Sigmoid colon (tissue), 7 donors: ENCODE measurements around the gene COLEC12. TPM values are rescaled to one million over a fixed set of nuclear protein-coding genes. Genes with fewer than 3 reads are reported as not detected.

ENCODE experiments used
- DNase-seq: peaks from one replicate; pipeline ENCODE4 v3.0.0-alpha.2; 2019
- H3K27ac ChIP-seq, 4 donors: fragments of 200-600 bp; sonication (generic); one replicate each; pipeline ENCODE4 v1.5.1; 2016 to 2019; ENCODE audit warnings: mild to moderate bottlenecking in 1 of 4
- H3K27me3 ChIP-seq, 3 donors: fragments of 200-600 bp; sonication (generic); one replicate each; pipeline ENCODE4 v1.5.1; 2019; ENCODE audit warnings: mild to moderate bottlenecking in 1 of 3
- H3K36me3 ChIP-seq, 4 donors: fragments of 200-600 bp; sonication (generic); one replicate each; pipeline ENCODE4 v1.5.1; 2016 to 2019
- H3K4me1 ChIP-seq, 4 donors: fragments of 200-600 bp; sonication (generic); one replicate each; pipeline ENCODE4 v1.5.1; 2017 to 2019
- H3K4me3 ChIP-seq, 4 donors: fragments of 200-600 bp; sonication (generic); one replicate each; pipeline ENCODE4 v1.5.1; 2017 to 2019; ENCODE audit warnings: mild to moderate bottlenecking in 2 of 4, moderate library complexity in 1 of 4
- H3K9me3 ChIP-seq, 4 donors: fragments of 200-600 bp in 3 of 4; sonication (generic) in 3 of 4; one replicate each; pipeline versions ENCODE4 v1.5.1 to v1.6.1; 2013 to 2019
- CTCF ChIP-seq, 4 experiments: fragments of 450-650 bp in 3 of 4; fragments of 200-600 bp in 1 of 4; IDR thresholded peaks; one replicate each; pipeline ENCODE4 v1.5.1; 2016 to 2019; ENCODE audit warnings: antibody characterized with exemption in 4 of 4, mild to moderate bottlenecking in 3 of 4, moderate library complexity in 2 of 4
- EP300 ChIP-seq, 4 donors: sonication (generic); formaldehyde crosslinking; IDR thresholded peaks; one replicate each; pipeline ENCODE4 v1.6.1; 2017; ENCODE audit warnings: antibody characterized with exemption in 4 of 4
- POLR2A ChIP-seq, 2 donors: fragments of 450-650 bp; IDR thresholded peaks; one replicate each; pipeline ENCODE4 v1.6.1; 2016; ENCODE audit warnings: antibody characterized with exemption in 2 of 2, mild to moderate bottlenecking in 2 of 2, moderate library complexity in 2 of 2
- POLR2AphosphoS5 ChIP-seq, 4 donors: sonication (generic); formaldehyde crosslinking; IDR thresholded peaks; one replicate each; pipeline ENCODE4 v1.6.1; 2017; ENCODE audit warnings: antibody characterized with exemption in 4 of 4
- WGBS, 2 donors: extraction: QIAGEN DNeasy Blood & Tissue Kit; methylation state at CpG; one replicate each; pipeline ENCODE4 v1.1.7; 2013; 5-methylcytosine and 5-hydroxymethylcytosine counted together
- intact Hi-C: fragments of 100-400 bp; cut with DNase I; formaldehyde crosslinking; loops from one replicate; pipeline ENCODE4 v1.15.1; 2023
- polyA plus RNA-seq, 3 donors: library from polyadenylated mRNA; stranded (reverse); fragments of 200-250 nt; gene quantifications; one replicate each; pipeline ENCODE4 v1.2.3, GENCODE V29; 2013
- total RNA-seq, 4 donors: library from RNA; depleted of rRNA; stranded (reverse); fragments of >200 nt; gene quantifications; one replicate each; pipeline ENCODE4 v1.1.0, GENCODE V29; 2016
- donor health status: healthy with polysubstance abuse.
- donor health status: Bipolar disorder and iron deficiency.
- donor health status: healthy.

COLEC12 gene
- total RNA-seq (10 to 100 TPM; 15.9 to 24.7 (median 19.0) TPM), polyA plus RNA-seq (1 to 10 TPM in 2 of 3 donors, under 1 TPM in 1; 0.69 to 4.2 (median 2.4) TPM)

- intact Hi-C loops = loop anchor here (5.0 kb wide), 1 partner anchor 116 kb away; no protein-coding TSS in a partner anchor
- Histone ChIP-seq H3K27ac (peak within 1 kb of the TSS; percentile 55 to 73 (median 62)), H3K36me3 (no peaks in the 10 kb centered on the region), H3K4me3 (peak within 1 kb of the TSS; percentile 31 to 72 (median 60)), H3K4me1 (peaks cover 0 to 28% (median 19%) of the 10 kb centered on the region in 4 donors), H3K9me3 (no peaks in the 10 kb centered on the region), H3K27me3 (peaks cover 0 to 32% (median 7%) of the 10 kb centered on the region in 3 donors)
- TF ChIP-seq EP300 (IDR thresholded peaks at IDR 0.05) = no peak
- TF ChIP-seq CTCF (IDR thresholded peaks at IDR 0.05) = no peak
- TF ChIP-seq POLR2A (IDR thresholded peaks at IDR 0.05) = no peak
- TF ChIP-seq POLR2AphosphoS5 (IDR thresholded peaks at IDR 0.05) = no peak
- WGBS, 2 donors = 3% methylated on average over 75 of the region's 75 CpGs
- DNase-seq = peak; percentile 66
These were observed at the start of gene COLEC12 for GRCh38 chr18:500632-501405. Gene COLEC12 (minus strand): TSS chr18:500701. CDS start chr18:500514, 187 bp downstream.

DNA sequence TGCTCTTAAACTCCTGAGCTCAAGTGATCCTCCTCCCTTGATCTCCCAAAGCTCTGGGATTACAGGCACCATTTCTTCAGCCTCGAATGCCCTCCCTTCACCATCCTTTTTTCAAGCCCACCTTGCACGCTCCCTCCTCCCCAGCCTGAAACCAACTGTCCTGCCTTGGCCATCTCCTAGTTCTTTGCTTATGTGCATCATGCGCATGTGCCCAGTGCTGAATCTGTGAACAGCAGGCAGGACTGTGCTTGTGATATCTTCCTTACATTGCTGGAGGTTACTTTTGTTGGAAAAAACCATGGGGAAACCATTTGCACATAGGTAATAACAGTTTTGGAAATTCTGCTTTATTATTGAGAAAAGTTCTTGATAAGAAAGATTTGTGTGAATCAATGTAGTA, 49.5 kb upstream of the COLEC12 start:
- no peak for DNase-seq
- H3K36me3 ChIP-seq = no peaks in the 10 kb centered on the region
- 67 to 76% methylated on average over 3 of the region's 3 CpGs for WGBS, 2 donors

GRCh38 chr18:543447-544078, 43.1 kb upstream of the COLEC12 start:
- no peak for DNase-seq
- Histone ChIP-seq H3K27me3 (no peaks in the 10 kb centered on the region), H3K36me3 (no peaks in the 10 kb centered on the region), H3K9me3 (no peaks in the 10 kb centered on the region), H3K4me1 (no peaks in the 10 kb centered on the region), H3K27ac (no peak overlapping the region), H3K4me3 (no peak overlapping the region)
- TF ChIP-seq EP300 (IDR thresholded peaks at IDR 0.05) = no peak
- TF ChIP-seq CTCF (IDR thresholded peaks at IDR 0.05) = no peak
- no peak for TF ChIP-seq POLR2A (IDR thresholded peaks at IDR 0.05)
- TF ChIP-seq POLR2AphosphoS5 (IDR thresholded peaks at IDR 0.05) = no peak
- intact Hi-C loops = no loop called here
- 66 to 75% methylated on average over 4 of the region's 4 CpGs for WGBS, 2 donors

More for the DNA sequence above, 49.5 kb upstream of the COLEC12 start:
- Histone ChIP-seq H3K4me1 (no peaks in the 10 kb centered on the region), H3K27ac (no peak overlapping the region), H3K9me3 (no peaks in the 10 kb centered on the region), H3K4me3 (no peak overlapping the region), H3K27me3 (no peaks in the 10 kb centered on the region)
- TF ChIP-seq POLR2A (IDR thresholded peaks at IDR 0.05) (no peak), EP300 (IDR thresholded peaks at IDR 0.05) (no peak), CTCF (IDR thresholded peaks at IDR 0.05) (no peak), POLR2AphosphoS5 (IDR thresholded peaks at IDR 0.05) (no peak)
- intact Hi-C loops = no loop called here

GRCh38 chr18:533995-534601, 33.6 kb upstream of the COLEC12 start:
- H3K4me3 ChIP-seq = no peak overlapping the region
- no peak for DNase-seq
- no peak for TF ChIP-seq CTCF (IDR thresholded peaks at IDR 0.05)
- no peak for TF ChIP-seq POLR2AphosphoS5 (IDR thresholded peaks at IDR 0.05)
- no peak for TF ChIP-seq POLR2A (IDR thresholded peaks at IDR 0.05)
- TF ChIP-seq EP300 (IDR thresholded peaks at IDR 0.05) = no peak
- H3K9me3 ChIP-seq = no peaks in the 10 kb centered on the region
- 56 to 78% methylated on average over 6 of the region's 6 CpGs for WGBS, 2 donors
- H3K4me1 ChIP-seq = no peaks in the 10 kb centered on the region
- intact Hi-C loops = no loop called here
- no peaks in the 10 kb centered on the region for H3K36me3 ChIP-seq
- H3K27me3 ChIP-seq = no peaks in the 10 kb centered on the region
- H3K27ac ChIP-seq = no peak overlapping the region
